Vagina (tissue), 2 donors: ENCODE data around the gene ERICH4.

Experiments used
- CTCF ChIP-seq, 3 experiments: fragments of 450-650 bp in 2 of 3; fragments of 200-600 bp in 1 of 3; sonication (generic) in 1 of 3; IDR thresholded peaks; one replicate each; pipeline ENCODE4 v1.5.1; 2017 to 2019; ENCODE audit warnings: antibody characterized with exemption in 3 of 3, mild to moderate bottlenecking in 2 of 3, moderate library complexity in 2 of 3
- POLR2A ChIP-seq, 2 donors: fragments of 450-650 bp; IDR thresholded peaks; one replicate each; pipeline ENCODE4 v1.6.1; 2017; ENCODE audit warnings: antibody characterized with exemption in 2 of 2, mild to moderate bottlenecking in 2 of 2, moderate library complexity in 2 of 2
- POLR2AphosphoS5 ChIP-seq, 2 donors: sonication (generic); formaldehyde crosslinking; IDR thresholded peaks; one replicate each; pipeline ENCODE4 v1.9.0; 2017; ENCODE audit warnings: antibody characterized with exemption in 2 of 2, mild to moderate bottlenecking in 2 of 2, low read depth in 1 of 2; ENCODE audit not compliant: insufficient read depth in 1 of 2

GRCh38 chr19:41430922-41431321 lies 12.0 kb upstream of the ERICH4 start:
- TF ChIP-seq POLR2AphosphoS5 (IDR thresholded peaks at IDR 0.05; ENCODE audit: insufficient read depth in 1 of 2, low read depth in 1 of 2), result no peak
- TF ChIP-seq CTCF (IDR thresholded peaks at IDR 0.05), result no peak
- TF ChIP-seq POLR2A (IDR thresholded peaks at IDR 0.05), result no peak
